GM12874 (cell line): ENCODE results near the gene LRRN3.

ENCODE experiments used
- TF ChIP-seq, protein P1 (sequence below): IDR thresholded peaks from 2 replicates; pipeline ENCODE4 v1.5.1; 2011; ENCODE audit warnings: low read depth, mild to moderate bottlenecking, control low read depth, low read length, moderate library complexity; ENCODE audit not compliant: insufficient read depth

LRRN3 gene

DNA sequence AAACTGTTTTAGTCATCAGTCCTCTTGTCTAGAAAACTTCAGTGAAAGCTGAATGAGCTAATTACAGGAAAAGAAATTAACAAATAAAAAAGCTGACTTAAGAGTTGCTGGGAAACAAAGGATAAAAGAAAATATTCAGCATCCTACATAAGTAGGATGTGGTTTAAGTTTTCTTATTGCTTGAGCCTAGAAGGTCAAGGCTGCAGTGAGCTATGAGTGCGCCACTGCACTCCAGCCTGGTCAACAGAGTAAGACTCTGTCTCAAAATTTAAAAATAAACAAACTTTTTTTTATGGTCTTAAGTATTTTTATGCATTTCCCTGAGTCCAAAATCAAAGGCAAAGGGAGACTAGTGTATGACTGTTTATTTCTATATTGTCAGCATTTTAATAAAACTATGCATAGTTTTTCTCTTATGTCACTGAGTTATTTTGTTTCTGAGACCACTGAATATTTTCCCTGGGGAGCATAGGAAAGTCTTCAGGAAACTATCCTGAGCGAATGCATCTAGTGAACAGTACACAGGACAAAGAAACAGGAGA, 40.0 kb upstream of the LRRN3 start:
- TF ChIP-seq, protein P1, sequence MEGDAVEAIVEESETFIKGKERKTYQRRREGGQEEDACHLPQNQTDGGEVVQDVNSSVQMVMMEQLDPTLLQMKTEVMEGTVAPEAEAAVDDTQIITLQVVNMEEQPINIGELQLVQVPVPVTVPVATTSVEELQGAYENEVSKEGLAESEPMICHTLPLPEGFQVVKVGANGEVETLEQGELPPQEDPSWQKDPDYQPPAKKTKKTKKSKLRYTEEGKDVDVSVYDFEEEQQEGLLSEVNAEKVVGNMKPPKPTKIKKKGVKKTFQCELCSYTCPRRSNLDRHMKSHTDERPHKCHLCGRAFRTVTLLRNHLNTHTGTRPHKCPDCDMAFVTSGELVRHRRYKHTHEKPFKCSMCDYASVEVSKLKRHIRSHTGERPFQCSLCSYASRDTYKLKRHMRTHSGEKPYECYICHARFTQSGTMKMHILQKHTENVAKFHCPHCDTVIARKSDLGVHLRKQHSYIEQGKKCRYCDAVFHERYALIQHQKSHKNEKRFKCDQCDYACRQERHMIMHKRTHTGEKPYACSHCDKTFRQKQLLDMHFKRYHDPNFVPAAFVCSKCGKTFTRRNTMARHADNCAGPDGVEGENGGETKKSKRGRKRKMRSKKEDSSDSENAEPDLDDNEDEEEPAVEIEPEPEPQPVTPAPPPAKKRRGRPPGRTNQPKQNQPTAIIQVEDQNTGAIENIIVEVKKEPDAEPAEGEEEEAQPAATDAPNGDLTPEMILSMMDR: no peak

DNA sequence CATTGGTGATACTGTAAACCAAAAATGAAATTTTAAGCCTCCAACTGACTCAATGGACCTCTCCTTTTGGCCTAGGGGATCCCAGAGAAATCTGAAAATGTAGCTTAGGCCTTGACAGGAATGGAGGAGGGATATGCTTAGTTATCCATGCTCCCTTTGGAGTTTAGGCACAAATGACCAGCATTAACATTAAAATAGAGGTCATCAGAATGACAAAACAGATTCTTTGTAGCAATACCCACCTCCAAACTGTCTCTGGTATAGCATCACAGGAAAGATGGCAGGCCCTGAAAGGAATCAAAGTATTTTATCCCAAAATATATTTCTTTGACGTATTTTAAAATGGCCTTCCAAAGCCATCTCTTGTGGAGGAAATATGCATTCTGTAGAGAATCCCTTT, 39.1 kb upstream of the LRRN3 start:
- TF ChIP-seq, protein P1: no peak

DNA sequence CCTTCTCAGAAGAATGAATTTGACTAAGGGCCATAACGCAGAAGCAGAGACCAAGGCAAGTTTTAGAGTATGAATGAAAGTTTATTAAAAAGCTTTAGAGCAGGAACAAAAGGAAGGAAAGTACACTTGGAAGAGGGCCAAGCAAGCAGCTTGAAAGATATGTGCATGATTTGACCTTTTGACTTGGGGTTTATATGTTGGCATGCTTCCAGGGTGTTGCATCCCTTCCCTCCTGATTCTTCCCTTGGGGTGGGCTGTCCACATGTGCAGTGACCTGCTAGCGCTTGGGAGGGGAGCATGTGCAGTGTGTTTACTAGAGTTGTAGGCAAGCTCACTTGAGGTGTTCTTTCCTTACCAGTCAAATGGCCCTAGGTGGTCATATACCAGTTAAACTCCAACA, 37.9 kb upstream of the LRRN3 start:
- TF ChIP-seq, protein P1: no peak

DNA sequence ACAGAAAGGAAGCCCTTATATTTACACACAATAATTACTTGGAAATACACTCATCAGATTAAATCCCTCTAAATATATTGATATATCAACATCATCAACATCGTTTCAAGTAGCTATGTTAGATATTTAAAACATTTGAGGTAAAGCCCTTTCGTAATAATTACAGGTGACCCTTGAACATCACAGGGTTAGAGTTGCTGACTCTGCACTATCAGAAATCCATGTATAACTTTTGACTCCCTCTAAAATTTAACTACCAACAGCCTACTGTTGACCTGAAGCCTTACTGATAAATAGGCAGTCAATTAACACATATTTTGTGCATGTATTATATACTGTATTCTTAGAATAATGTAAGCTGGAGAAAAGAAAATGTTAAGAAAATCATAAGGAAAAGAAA, 34.6 kb upstream of the LRRN3 start:
- TF ChIP-seq, protein P1: no peak

DNA sequence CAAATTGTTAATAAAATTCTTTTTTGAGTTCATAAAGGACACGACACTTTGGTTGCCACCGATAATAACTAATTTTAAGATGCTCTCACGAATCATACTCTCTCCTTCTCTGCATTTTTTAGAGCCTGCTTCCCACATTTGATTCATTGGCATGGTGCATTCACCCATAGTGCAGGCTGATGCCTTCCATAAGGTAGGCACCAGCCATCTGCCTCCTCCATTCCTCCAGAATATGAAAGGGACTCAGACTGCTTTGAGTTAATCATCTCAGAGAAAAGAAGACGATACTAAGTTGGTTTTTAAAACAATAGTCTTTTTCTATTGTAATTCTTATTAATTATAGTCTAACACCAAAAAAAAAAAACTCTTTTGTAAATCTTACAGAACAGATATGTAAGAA, 33.9 kb upstream of the LRRN3 start:
- TF ChIP-seq, protein P1: no peak

DNA sequence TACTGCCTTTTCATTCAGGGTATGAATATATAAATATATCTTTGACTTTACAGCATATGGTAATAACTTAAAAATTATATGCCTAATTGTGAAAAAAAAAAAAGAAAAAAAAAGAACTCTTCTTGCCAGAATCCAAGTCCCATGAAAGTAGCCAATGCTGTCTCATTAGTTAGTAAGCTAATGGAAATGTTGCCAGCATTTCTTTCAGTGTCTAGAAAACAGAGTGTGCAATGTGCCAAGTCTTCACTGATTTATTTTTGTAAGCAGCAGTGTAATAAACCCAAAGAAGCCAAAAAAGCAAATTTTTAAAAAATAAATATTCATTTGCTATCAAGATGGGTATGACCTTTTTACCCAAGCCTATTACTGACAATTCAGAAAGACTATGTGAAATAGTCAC, 31.1 kb upstream of the LRRN3 start:
- TF ChIP-seq, protein P1: no peak

DNA sequence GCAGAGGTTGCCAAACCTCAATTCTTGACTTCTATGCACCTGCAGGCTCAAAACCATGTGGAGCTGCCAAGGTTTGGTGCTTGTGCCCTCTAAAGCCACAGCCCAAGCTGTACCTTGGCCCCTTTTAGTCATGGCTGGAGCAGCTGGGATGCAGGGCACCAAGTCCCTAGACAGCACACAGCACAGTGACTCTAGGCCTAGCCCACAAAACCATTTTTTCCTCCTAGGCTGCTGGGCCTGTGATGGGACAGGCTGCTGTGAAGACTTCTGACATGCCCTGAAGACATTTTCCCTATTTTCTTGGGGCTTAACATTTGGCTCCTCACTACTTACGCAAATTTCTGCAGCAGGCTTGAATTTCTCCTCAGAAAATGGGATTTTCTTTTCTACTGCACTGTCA, 27.8 kb upstream of the LRRN3 start:
- TF ChIP-seq, protein P1: no peak

DNA sequence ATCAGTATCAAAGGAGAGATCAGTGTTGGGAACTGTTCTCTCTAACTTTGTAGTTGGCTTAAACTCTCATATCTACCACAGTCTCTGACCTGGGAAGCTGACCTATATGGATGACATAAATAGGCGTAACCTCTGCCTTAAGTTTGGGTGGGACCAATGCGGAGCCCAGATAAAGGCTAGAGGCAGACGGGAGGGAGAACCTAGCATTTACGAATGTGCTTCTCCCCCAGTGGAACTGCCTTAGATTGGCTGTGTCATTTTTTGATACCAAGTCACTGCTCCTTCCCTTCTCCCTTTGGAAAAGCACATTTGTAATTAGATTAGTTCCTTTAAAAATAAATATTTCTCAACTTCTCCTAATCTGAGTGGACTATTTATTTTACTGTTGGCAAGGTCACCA, 23.7 kb upstream of the LRRN3 start:
- TF ChIP-seq, protein P1: no peak
